HG02678 (cell line): ENCODE measurements around the gene GINS2.

ENCODE experiments used
- ATAC-seq: cut with Tn5 transposase; IDR thresholded peaks from one replicate; pipeline ENCODE4 v1.9.1; 2021; ENCODE audit warnings: mild to moderate bottlenecking, moderate library complexity; ENCODE audit not compliant: unreplicated experiment

Gene GINS2

GRCh38 chr16:85628265-85628556 is 60.5 kb downstream of the GINS2 start:
- no peak for ATAC-seq

GRCh38 chr16:85627526-85628264 is 61.1 kb downstream of the GINS2 start:
- no peak for ATAC-seq

- no peak for ATAC-seq
Observed at GRCh38 chr16:85627089-85627488, 61.7 kb downstream of the GINS2 start.
